ENCODE measurements around the gene MOV10L1.

MOV10L1 gene

DNA sequence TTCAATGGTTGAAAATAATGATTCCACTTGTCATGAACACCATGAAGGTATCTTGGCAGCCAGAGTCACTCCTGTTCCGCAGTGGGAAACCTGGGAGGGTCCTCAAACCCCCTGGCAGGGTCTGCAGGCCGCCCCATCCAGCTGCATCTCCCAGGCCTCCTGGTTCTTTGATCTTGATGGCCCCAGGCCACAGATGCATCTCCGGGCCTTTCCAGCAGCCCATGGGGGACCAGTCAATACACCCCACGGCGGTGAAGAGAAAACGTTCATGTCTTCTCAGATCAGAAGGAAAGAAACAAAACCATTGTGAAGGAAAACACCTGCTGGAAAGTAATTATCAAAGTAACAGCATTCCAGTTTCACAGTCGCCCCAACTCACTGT, 29.9 kb upstream of the MOV10L1 start:
- DNase-seq: no peak

DNA sequence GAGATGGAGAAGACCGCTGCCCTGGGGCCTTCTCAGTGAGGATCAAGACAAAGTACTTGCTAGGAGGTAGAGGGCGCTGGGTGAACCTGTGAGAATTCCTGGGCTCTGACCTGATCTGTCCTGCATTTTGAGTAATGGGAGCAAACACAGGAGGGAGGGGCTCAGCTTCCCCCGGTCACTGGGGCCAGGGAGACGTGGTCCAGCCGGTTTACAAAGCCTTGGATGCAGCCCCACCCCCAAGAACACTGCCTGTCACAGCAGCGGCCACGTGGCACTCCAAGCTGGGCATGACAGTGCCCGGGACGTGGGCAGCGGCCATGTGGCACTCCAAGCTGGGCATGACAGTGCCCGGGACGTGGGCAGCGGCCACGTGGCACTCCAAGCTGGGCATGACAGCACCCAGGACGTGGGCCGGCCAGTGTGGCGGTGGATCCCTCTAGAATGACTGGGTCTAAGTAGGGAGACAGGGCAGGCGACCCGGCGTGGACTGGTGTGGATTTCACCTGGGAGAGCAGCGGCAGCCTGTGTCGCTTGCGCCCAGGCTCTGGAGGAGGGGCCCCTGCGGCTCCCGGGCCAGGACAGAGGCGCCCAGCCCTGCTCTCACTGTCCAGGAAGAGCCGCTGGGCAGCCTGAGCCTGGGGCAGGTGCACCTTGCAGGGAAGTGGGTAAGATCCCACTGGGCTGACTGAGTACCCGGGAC, 29.2 kb upstream of the MOV10L1 start:
- DNase-seq: no peak

DNA sequence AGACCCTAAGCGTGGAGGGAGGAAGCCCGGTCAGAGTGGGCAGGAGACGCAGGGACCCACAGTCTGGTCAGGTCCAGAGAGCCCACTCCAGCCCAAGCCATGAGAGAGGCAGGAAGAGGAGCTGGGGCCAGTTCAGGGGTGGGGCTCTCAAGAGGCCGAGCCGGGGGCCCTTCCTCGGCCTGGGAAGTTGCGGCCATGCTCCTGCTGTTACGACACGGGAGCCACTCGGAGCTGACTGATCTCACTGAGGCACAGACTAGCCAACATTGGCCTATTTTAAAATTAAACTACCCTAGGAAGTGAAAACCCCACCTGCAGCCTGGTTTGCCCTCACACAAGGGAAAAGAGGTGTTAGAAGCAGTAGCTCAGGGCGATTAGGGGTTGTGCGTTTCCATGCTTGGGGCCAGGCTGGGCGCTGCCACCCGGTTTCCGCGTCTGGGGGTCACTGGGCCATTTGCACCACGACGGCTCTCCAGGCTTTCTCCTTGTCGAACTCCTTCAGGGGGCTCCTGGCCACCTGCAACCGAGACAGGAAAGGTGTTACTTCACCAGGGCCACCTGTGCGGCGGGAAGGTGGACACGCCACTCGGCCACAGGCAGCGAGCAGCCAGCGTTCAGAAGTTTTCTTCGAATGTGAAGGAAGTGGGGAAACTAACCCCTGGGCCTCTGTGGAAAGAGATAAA, 28.5 kb upstream of the MOV10L1 start:
- no peak for DNase-seq

DNA sequence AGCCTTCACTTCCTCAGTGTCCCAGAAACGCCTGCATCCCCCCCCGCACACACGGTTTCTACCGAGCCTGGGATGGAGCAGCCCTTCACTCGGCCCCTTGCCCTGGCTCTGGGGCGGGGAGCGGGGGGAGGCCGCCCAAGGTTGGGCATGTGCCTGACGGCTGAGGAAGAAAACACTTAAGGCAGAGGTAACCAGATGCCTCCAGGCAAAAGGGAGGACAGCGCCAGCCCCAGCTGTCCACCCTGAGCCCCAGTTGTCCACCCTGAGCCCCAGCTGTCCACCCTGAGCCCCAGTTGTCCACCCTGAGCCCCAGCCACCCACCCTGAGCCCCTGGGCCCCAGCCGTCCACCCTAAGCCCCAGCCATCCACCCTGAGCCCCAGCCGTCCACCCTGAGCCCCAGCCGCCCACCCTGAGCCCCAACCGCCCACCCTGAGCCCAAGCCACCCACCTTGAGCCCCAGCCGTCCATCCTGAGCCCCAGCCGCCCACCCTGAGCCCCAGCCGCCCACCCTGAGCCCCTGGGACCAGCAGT, 27.9 kb upstream of the MOV10L1 start:
- DNase-seq: no peak

DNA sequence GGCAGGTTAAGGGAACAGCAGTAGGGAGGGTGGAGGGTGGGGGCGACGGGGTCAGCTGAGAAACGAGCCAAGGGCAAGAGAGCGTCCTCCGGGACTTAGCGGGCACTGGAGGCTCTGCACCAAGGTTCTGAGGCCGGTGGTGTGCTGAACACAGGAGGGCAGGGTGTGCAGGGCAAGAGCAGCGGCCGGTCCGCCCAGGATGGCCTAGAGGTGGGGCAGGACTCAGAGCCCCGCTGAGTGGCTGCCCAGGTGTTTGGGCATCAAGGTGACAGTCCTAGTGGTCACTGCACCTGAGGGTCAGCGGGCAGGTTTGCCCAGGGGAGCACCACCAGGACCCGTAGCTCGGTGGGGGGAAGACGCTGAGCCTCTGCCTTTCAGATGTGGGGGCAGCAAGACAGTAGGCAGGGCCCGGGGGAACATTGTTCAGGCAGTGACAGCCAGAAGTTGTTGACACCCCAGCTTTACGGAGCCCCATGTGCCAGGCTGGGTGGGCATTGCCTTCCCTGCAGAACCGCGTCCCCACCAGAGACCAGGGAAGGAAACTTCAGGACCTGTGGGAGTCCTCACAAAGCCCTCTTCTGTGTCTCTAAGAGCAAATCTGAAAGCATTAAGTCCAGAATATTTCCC, 27.2 kb upstream of the MOV10L1 start:
- no peak for DNase-seq

DNA sequence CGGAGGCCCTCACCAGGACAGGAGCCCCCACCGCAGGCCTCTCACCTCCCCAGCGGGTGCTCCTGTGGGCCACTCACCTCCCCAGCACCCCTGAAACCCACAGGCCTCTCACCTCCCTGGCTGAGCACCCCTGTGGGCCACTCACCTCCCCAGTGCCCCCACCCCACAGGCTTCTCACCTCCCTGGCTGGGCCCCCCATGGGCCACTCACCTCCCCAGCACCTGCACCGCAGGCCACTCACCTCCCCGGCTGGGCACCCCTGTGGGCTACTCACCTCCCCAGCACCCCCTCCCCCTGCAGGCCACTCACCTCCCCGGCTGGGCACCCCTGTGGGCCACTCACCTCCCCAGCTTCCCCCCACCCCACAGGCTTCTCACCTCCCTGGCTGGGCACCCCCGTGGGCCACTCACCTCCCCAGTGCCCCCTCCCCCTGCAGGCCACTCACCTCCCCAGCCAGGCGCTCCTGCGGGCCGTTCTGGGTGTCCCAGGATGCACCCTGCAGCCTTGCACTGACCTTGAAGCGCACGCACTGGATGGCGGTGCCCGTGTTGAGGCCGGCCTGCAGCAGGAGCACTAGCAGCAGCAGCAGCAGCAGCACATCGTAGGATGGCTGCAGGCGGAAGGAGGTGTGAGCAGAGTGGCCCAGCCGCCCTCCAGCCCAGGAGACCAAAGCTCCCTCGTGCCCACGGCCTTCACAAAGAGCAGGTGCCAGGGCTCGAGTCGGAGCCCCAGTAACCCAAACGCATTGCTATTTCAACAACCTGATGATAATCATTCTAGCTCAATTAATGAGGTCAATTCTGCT, 26.0 kb upstream of the MOV10L1 start:
- no peak for DNase-seq

DNA sequence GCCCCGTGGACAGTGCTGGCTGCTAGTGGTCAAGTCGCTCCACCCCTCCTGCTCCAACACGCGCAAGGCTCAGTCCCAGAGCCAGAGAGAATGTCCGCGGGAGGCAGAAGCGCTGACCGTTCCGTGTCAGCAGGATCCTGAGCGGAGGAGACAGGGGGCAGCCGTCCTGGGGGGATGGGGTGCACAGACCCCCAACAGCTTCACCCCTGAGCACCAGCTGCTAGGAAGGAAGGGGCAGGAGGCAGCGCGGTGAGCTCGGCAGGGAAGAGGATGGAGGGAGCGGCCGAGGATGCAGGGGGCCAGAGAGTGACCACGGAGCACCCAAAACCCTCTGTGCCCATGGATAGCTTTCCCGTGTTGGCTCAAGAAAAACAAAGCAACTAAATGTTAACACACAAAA, 25.4 kb upstream of the MOV10L1 start:
- DNase-seq: no peak

DNA sequence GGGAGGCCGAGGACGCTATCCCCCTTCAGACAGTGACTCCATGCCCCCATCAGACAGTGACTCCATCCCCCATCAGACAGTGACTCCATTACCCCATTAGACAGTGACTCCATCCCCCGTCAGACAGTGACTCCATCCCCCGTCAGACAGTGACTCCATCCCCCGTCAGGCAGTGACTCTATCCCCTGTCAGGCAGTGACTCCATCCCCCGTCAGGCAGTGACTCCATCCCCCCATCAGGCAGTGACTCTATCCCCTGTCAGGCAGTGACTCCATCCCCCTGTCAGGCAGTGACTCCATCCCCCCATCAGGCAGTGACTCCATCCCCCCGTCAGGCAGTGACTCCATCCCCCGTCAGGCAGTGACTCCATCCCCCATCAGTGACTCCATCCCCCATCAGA, 22.6 kb upstream of the MOV10L1 start:
- DNase-seq: no peak

DNA sequence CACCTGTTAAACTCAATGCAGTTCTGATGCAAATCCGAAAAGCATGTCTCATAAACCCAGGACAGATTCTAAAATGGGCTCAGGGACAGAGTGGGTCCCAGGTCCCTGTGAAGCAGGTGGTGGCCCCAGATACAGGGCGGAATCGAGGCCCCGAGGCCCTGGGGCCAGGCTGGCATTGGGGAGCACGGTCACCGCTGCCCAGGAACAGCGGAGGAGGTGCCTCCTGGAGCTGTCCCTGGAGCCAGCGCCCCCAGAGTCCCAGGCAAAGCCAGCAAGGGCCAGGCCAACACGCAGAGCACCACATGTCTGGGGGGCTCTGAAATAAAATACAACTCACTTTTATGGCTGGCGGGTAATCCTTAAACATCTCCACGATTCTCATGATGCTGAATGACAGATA, 21.7 kb upstream of the MOV10L1 start:
- DNase-seq: no peak

DNA sequence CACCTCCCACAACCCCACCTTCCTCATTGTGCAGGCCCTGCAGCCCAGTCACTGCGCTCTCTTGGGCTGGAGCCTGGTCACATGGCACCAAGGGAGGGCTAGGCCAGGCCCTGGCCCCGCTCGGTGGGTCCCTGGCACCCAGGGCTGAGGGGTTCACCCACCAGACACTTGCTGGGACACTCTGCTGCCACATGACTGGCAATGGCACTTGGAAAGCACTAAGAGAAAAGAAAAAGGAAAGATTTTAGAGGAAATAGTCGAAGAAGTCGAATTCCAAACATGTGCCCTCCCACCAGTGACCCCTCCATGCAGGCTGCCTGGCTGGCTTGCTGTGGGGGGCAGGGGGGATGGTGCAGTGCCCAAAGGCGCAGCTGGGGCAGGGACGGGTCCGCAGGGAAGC, 19.4 kb upstream of the MOV10L1 start:
- no peak for DNase-seq

DNA sequence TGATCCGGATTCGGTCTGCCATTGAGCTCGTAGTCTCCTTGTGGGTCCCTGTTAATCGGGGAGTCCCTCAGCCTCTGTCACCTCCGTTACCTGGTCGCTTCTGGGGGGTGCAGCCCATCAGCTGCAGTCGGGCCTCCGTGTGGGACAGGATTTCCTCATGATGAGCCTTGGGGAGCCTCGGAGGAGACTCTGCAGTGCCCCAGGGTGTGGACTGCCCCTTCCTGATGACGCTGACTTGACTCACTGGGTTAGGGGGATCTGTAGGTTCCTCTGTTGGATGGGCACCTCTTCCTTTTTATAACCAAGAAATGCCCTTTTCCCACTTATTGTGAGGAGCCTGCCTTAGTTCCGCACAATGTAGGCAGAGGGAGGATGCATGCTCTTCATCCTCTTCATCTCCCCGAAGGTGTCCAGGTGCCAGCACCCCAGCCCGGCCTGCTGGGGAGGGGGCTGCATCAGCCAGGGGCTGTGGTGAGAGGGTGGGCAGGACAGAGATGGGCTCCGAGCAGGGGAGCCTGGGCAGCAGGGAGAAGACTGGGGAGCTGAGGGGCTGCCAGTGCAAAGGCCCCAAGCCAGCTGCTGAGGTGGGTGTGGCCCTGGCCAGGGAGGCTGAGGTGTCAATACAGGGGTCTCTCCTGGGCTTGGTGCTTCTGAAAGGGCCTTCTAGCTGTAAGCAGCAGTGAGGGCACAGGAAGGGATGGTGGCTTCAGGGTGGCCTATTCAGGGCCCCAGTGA, 18.2 kb upstream of the MOV10L1 start:
- no peak for DNase-seq

DNA sequence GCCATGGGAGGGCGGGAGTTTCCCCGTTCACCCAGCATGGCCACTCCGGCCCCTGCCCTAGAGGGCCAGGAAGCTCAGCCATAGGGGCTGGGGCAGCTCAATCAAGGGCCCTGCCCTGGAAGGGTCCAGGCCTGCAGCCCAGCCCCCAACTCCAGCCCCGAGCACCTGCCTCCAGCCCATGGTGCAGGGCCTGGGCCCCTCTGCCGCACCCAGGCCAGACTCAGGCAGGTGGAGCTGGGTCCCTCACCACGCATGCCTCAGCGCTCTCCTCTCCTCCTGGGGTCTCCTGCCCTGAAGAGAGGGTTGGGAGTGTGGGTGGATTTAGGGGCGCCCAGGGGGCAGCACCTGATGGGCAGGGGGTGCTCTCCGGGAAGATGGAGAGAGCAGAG, 17.6 kb upstream of the MOV10L1 start:
- no peak for DNase-seq

DNA sequence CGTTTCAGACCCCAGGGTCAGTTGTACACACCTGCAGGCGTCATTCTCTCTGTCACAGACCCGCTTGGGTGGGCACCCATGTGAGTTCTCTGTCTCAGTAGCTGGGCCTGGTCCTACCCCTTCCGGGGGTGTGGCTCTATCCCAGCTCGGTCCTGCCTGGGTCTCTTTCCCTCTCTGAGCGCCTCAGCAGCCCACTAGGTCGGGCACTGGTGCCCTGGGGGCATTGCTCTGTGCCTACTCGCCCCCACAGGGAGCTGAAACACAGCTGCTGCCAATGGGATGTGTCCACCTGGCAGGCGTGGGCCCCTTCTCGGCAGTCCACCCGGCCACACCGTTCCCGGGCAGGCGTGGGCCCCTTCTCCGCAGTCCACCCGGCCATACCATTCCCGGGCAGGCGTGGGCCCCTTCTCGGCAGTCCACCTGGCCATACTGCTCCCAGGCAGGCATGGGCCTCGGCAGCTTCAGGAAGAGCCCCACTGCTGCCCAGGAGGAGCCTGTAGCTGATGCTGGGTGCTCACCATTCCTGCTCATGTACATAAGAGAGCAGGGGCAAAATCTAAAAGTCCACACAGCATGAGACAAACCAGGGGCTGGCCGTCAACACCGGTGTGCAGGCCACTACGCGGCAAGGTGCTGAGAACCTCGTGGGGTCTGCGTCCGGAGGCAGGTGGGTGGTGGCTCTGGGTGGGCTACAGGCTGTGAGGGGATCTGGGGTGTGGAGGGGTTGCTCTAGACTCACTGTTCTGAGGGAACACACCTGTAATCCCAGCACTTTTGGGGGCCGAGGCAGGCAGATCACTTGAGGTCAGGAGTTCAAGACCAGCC, 16.9 kb upstream of the MOV10L1 start:
- no peak for DNase-seq

DNA sequence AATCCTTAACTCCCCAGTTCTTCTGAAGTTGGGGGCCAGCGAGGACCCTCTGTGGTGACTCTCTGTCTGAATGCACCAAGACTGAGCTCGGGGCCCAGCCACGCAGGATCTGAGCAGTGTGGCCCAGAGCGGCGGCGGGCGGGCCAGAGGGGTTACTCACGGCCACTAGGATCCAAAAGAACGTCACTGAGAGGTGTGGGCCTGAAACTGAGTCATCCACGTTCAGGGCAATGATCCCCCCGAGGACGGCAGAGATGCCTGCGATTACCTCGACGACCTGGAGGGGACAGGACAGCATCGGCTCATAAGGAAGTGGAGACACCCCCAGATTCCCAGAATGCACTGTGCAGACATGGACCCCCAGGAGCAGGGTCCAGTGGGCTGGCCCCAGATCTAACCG, 15.8 kb upstream of the MOV10L1 start:
- no peak for DNase-seq

DNA sequence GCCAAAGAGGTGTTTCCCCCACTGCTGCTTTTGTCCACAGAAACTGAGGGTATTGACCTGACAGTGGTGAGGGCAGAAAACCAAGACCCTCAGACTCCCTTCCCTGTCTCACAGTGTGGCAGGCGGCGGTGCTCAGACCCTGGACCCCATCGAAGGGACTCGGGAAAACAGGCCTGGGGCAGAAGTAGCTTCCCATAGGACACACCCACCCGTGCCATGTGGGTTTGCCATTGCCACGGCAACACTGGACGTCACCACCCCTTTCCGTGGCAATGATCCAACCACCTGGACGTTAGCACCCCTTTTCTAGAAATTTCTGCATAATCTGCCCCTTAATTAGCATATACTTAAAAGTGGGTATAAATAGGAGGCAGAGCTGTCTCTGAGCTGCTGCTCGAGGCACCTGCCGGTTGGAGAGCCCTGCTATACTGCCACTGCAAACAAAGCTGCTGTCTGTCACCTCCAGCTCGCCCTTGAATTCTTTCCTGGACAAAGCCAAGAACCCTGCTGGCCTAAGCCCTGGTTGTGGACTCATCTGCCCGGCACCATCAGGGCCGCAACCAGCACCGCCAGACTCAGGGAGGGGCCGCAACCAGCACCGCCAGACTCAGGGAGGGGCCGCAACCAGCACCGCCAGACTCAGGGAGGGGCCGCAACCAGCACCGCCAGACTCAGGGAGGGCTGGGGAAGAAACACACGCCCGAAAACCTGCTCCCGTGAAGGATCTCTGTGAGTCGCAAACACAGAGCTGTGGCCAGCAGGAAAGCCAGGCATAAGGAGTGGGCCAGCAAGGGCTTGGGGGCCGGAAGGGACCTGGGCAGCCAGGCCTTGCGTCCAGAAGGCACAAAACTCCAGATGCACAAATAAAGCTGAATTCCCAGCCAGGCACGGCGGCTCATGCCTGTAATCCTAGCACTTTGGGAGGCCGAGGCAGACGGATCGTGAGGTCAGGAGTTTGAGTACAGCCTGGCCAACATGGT, 15.0 kb upstream of the MOV10L1 start:
- no peak for DNase-seq

DNA sequence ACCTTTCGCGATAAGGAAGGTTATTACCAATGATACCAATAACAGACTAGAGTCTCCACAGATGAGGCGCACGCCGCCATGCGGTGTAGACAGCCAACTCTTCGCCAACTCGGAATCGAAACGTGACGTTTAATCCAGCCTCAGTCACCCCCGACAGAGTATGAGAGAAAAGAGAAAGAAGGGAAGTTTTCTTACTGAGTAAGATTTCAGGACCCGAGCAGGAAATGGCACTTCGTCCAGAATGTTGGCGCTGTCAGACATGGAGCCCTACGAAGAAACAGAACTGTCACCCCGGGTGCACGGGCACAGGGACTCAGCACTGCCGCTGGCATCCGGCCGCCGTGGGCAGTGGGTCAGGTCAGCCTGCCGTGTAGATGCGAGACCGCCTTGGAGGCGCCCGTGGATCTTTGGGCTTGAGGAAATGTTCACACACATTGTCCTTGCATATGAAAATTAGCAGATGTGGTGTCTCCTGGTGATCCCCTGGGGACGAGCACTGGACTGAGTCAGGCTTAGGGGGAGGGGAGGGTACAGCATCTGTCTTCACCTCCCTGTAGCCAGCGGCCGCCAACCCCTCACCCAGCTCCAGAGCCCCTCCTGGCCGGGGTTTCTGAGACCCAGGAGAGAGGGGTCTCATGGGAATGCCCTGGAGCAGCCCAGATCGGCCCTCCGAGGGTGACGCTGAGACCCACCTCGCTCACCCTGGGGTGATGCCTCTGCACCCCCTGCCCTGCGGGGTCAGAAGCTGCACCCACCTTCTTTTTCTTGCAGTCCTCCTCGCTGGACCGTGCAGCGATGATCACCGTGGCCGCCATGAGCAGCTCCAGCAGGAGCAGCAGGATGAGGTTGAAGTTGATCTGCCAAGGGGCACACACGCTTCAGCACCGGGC, 12.9 kb upstream of the MOV10L1 start:
- no peak for DNase-seq

DNA sequence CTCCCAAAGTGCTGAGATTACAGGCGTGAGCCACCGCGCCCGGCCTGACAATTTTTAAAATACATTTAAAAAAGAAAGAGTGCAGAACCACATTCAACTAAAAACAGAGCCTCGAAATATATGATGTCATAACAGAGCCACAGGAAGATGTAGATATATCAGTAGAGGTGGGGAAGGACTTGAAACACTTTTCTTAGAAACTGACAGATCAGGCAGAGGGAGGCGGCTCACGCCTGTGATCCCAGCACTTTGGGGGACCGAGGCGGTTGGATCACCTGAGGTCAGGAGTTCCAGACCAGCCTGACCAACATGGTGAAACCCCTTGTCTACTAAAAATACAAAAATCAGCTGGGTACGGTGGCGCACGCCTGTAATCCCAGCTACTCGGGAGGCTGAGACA, 11.6 kb upstream of the MOV10L1 start:
- DNase-seq: no peak

DNA sequence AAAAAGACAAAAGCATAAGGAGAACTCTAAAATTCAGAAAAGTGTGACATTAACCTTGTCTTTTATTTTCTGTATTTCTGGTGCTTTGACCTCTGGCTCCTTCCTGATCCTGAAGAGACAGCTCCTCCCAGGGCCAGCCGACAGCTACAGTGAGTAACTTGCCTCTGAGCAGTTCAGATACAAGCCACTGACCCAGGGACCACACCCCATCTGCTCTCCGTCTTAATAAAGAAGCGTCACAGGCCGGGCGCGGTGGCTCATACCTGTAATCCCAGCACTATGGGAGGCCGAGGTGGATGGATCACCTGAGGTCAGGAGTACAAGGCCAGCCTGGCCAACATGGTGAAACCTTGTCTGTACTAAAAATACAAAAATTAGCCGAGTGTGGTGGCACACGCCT, 11.0 kb upstream of the MOV10L1 start:
- no peak for DNase-seq

DNA sequence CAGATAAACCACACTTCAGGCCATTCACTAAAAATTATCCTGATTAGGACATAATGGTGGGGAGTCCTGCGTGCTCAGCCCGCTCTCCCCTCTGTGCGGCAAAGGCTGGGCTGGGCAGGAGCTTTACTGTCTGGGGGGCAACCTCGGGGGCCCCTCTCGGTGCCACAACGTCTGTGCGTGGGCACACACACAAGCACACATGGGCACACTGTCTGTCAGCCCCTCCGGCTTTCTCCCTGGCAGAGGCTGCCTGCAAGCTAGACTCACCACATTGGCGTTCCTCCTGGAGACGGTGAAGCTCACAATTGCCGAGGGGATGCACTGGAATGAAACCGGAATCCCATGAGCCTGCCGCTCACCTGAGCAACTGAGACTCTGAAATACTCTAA, 9.7 kb upstream of the MOV10L1 start:
- DNase-seq: no peak

Measured in NCI-H1694 treated with DMSO at 0.1 percent for 48 hours (cell line).